ENCODE measurements around the gene EVC. TPM values are rescaled to one million over a fixed set of nuclear protein-coding genes. Genes with fewer than 3 reads are reported as not detected.

The EVC gene
- total RNA-seq: 1.7 and 2.0 TPM in 2 replicates

GRCh38 chr4:5710961-5711478 is at the start of gene EVC:
Gene EVC (plus strand): TSS chr4:5711201. CDS start chr4:5711381, 180 bp downstream.
- no peak for DNase-seq (ENCODE audit: low spot score)
- Mint-ChIP-seq H3K27ac (no peak within 1 kb of the TSS), H3K4me1 (ENCODE audit: low read depth) (peaks cover 2% of the 10 kb centered on the region), H3K9me3 (peaks cover 16% of the 10 kb centered on the region), H3K4me3 (ENCODE audit: low read depth) (peak within 1 kb of the TSS; percentile 59), H3K36me3 (ENCODE audit: low read depth) (no peaks in the 10 kb centered on the region), H3K27me3 (ENCODE audit: low read depth) (peaks cover 50% of the 10 kb centered on the region)
- intact Hi-C loops (cut with micrococcal nuclease): no loop called here

GRCh38 chr4:5661237-5661636 is 49.8 kb upstream of the EVC start:
- H3K9me3 Mint-ChIP-seq: peaks cover 12% of the 10 kb centered on the region
- no peaks in the 10 kb centered on the region for H3K36me3 Mint-ChIP-seq (ENCODE audit: low read depth)
- no peaks in the 10 kb centered on the region for H3K4me1 Mint-ChIP-seq (ENCODE audit: low read depth)
- intact Hi-C loops (cut with micrococcal nuclease): no loop called here
- no peak overlapping the region for H3K4me3 Mint-ChIP-seq (ENCODE audit: low read depth)
- H3K27me3 Mint-ChIP-seq (ENCODE audit: low read depth): no peaks in the 10 kb centered on the region
- no peak overlapping the region for H3K27ac Mint-ChIP-seq
- DNase-seq (ENCODE audit: low spot score): no peak

GRCh38 chr4:5662555-5662954 is 48.4 kb upstream of the EVC start:
- Mint-ChIP-seq H3K4me1 (ENCODE audit: low read depth) (no peaks in the 10 kb centered on the region), H3K27ac (no peak overlapping the region), H3K27me3 (ENCODE audit: low read depth) (no peaks in the 10 kb centered on the region), H3K36me3 (ENCODE audit: low read depth) (no peaks in the 10 kb centered on the region), H3K4me3 (ENCODE audit: low read depth) (no peak overlapping the region), H3K9me3 (peaks cover 12% of the 10 kb centered on the region)
- intact Hi-C loops (cut with micrococcal nuclease): no loop called here
- no peak for DNase-seq (ENCODE audit: low spot score)

GRCh38 chr4:5664778-5665177 is 46.2 kb upstream of the EVC start:
- Mint-ChIP-seq H3K27me3 (ENCODE audit: low read depth) (no peaks in the 10 kb centered on the region), H3K4me1 (ENCODE audit: low read depth) (no peaks in the 10 kb centered on the region), H3K27ac (no peak overlapping the region), H3K36me3 (ENCODE audit: low read depth) (no peaks in the 10 kb centered on the region), H3K4me3 (ENCODE audit: low read depth) (no peak overlapping the region), H3K9me3 (peaks cover 12% of the 10 kb centered on the region)
- intact Hi-C loops (cut with micrococcal nuclease): no loop called here
- no peak for DNase-seq (ENCODE audit: low spot score)

GRCh38 chr4:5666741-5667140 is 44.3 kb upstream of the EVC start:
- no peak for DNase-seq (ENCODE audit: low spot score)
- intact Hi-C loops (cut with micrococcal nuclease): no loop called here
- Mint-ChIP-seq H3K4me3 (ENCODE audit: low read depth) (no peak overlapping the region), H3K4me1 (ENCODE audit: low read depth) (no peaks in the 10 kb centered on the region), H3K27ac (no peak overlapping the region), H3K27me3 (ENCODE audit: low read depth) (no peaks in the 10 kb centered on the region), H3K9me3 (peaks cover 11% of the 10 kb centered on the region), H3K36me3 (ENCODE audit: low read depth) (no peaks in the 10 kb centered on the region)

- no peaks in the 10 kb centered on the region for H3K36me3 Mint-ChIP-seq (ENCODE audit: low read depth)
- no peak overlapping the region for H3K27ac Mint-ChIP-seq
- intact Hi-C loops (cut with micrococcal nuclease): no loop called here
- H3K4me3 Mint-ChIP-seq (ENCODE audit: low read depth): no peak overlapping the region
- DNase-seq (ENCODE audit: low spot score): no peak
- H3K4me1 Mint-ChIP-seq (ENCODE audit: low read depth): no peaks in the 10 kb centered on the region
- H3K27me3 Mint-ChIP-seq (ENCODE audit: low read depth): no peaks in the 10 kb centered on the region
- H3K9me3 Mint-ChIP-seq: peaks cover 2% of the 10 kb centered on the region
Observed at GRCh38 chr4:5676763-5677162, 34.2 kb upstream of the EVC start.

- no peak overlapping the region for H3K27ac Mint-ChIP-seq
- no peak overlapping the region for H3K4me3 Mint-ChIP-seq (ENCODE audit: low read depth)
- H3K27me3 Mint-ChIP-seq (ENCODE audit: low read depth): no peaks in the 10 kb centered on the region
- intact Hi-C loops (cut with micrococcal nuclease): no loop called here
- peaks cover 2% of the 10 kb centered on the region for H3K9me3 Mint-ChIP-seq
- H3K4me1 Mint-ChIP-seq (ENCODE audit: low read depth): no peaks in the 10 kb centered on the region
- no peak for DNase-seq (ENCODE audit: low spot score)
- no peaks in the 10 kb centered on the region for H3K36me3 Mint-ChIP-seq (ENCODE audit: low read depth)
Observed at GRCh38 chr4:5678977-5679376, 32.0 kb upstream of the EVC start.

- intact Hi-C loops (cut with micrococcal nuclease): no loop called here
- H3K9me3 Mint-ChIP-seq: peaks cover 2% of the 10 kb centered on the region
- no peaks in the 10 kb centered on the region for H3K4me1 Mint-ChIP-seq (ENCODE audit: low read depth)
- no peak overlapping the region for H3K4me3 Mint-ChIP-seq (ENCODE audit: low read depth)
- no peaks in the 10 kb centered on the region for H3K36me3 Mint-ChIP-seq (ENCODE audit: low read depth)
- no peaks in the 10 kb centered on the region for H3K27me3 Mint-ChIP-seq (ENCODE audit: low read depth)
- DNase-seq (ENCODE audit: low spot score): no peak
- no peak overlapping the region for H3K27ac Mint-ChIP-seq
Observed at GRCh38 chr4:5683566-5683965, 27.4 kb upstream of the EVC start.

GRCh38 chr4:5685296-5685695 is 25.7 kb upstream of the EVC start:
- no peaks in the 10 kb centered on the region for H3K36me3 Mint-ChIP-seq (ENCODE audit: low read depth)

GRCh38 chr4:5686338-5686737 is 24.7 kb upstream of the EVC start:
- Mint-ChIP-seq H3K36me3 (ENCODE audit: low read depth) (no peaks in the 10 kb centered on the region), H3K27ac (no peak overlapping the region), H3K4me3 (ENCODE audit: low read depth) (no peak overlapping the region), H3K27me3 (ENCODE audit: low read depth) (no peaks in the 10 kb centered on the region), H3K4me1 (ENCODE audit: low read depth) (no peaks in the 10 kb centered on the region), H3K9me3 (no peaks in the 10 kb centered on the region)
- DNase-seq (ENCODE audit: low spot score): no peak
- intact Hi-C loops (cut with micrococcal nuclease): no loop called here

More at GRCh38 chr4:5685296-5685695, 25.7 kb upstream of the EVC start:
- Mint-ChIP-seq H3K4me1 (ENCODE audit: low read depth) (no peaks in the 10 kb centered on the region), H3K27me3 (ENCODE audit: low read depth) (no peaks in the 10 kb centered on the region), H3K4me3 (ENCODE audit: low read depth) (no peak overlapping the region), H3K9me3 (peaks cover 2% of the 10 kb centered on the region), H3K27ac (no peak overlapping the region)
- DNase-seq (ENCODE audit: low spot score): no peak
- intact Hi-C loops (cut with micrococcal nuclease): no loop called here

GRCh38 chr4:5689065-5689464 is 21.9 kb upstream of the EVC start:
- Mint-ChIP-seq H3K4me3 (ENCODE audit: low read depth) (no peak overlapping the region), H3K9me3 (no peaks in the 10 kb centered on the region), H3K4me1 (ENCODE audit: low read depth) (no peaks in the 10 kb centered on the region), H3K27me3 (ENCODE audit: low read depth) (no peaks in the 10 kb centered on the region), H3K27ac (no peak overlapping the region), H3K36me3 (ENCODE audit: low read depth) (no peaks in the 10 kb centered on the region)
- intact Hi-C loops (cut with micrococcal nuclease): no loop called here
- DNase-seq (ENCODE audit: low spot score): no peak

GRCh38 chr4:5691491-5692132 is 19.4 kb upstream of the EVC start:
- no peak overlapping the region for H3K27ac Mint-ChIP-seq
- no peak for DNase-seq (ENCODE audit: low spot score)
- H3K36me3 Mint-ChIP-seq (ENCODE audit: low read depth): no peaks in the 10 kb centered on the region
- no peaks in the 10 kb centered on the region for H3K4me1 Mint-ChIP-seq (ENCODE audit: low read depth)
- H3K27me3 Mint-ChIP-seq (ENCODE audit: low read depth): no peaks in the 10 kb centered on the region
- no peak overlapping the region for H3K4me3 Mint-ChIP-seq (ENCODE audit: low read depth)
- H3K9me3 Mint-ChIP-seq: no peaks in the 10 kb centered on the region
- intact Hi-C loops (cut with micrococcal nuclease): no loop called here

- DNase-seq (ENCODE audit: low spot score): no peak
- no peaks in the 10 kb centered on the region for H3K4me1 Mint-ChIP-seq (ENCODE audit: low read depth)
- no peak overlapping the region for H3K4me3 Mint-ChIP-seq (ENCODE audit: low read depth)
- no peaks in the 10 kb centered on the region for H3K27me3 Mint-ChIP-seq (ENCODE audit: low read depth)
- H3K27ac Mint-ChIP-seq: no peak overlapping the region
- H3K9me3 Mint-ChIP-seq: no peaks in the 10 kb centered on the region
- intact Hi-C loops (cut with micrococcal nuclease): no loop called here
- H3K36me3 Mint-ChIP-seq (ENCODE audit: low read depth): no peaks in the 10 kb centered on the region
Observed at GRCh38 chr4:5693871-5694270, 17.1 kb upstream of the EVC start.

GRCh38 chr4:5696341-5696740 is 14.7 kb upstream of the EVC start:
- no peak for DNase-seq (ENCODE audit: low spot score)
- no peaks in the 10 kb centered on the region for H3K27me3 Mint-ChIP-seq (ENCODE audit: low read depth)
- no peak overlapping the region for H3K27ac Mint-ChIP-seq
- no peaks in the 10 kb centered on the region for H3K36me3 Mint-ChIP-seq (ENCODE audit: low read depth)
- intact Hi-C loops (cut with micrococcal nuclease): no loop called here
- no peak overlapping the region for H3K4me3 Mint-ChIP-seq (ENCODE audit: low read depth)
- no peaks in the 10 kb centered on the region for H3K9me3 Mint-ChIP-seq
- H3K4me1 Mint-ChIP-seq (ENCODE audit: low read depth): no peaks in the 10 kb centered on the region
